Loucy (cell line): ENCODE measurements around the gene CDK18.

Source experiments
- H2AFZ ChIP-seq: fragments of 200-600 bp; sonication (generic); 2 replicates; pipeline ENCODE4 v1.6.0; 2016; ENCODE audit warnings: antibody characterized with exemption, mild to moderate bottlenecking, low read length, moderate library complexity
- H3F3A ChIP-seq: fragments of 200-600 bp; 2 replicates; pipeline ENCODE4 v1.6.0; 2016; ENCODE audit warnings: antibody characterized with exemption, low read depth, mild to moderate bottlenecking
- H3K27me3 ChIP-seq: fragments of 200-600 bp; sonication (generic); 2 replicates; pipeline ENCODE4 v1.6.1; 2014; ENCODE audit warnings: low read length, mild to moderate bottlenecking; ENCODE audit not compliant: insufficient read depth, poor library complexity, severe bottlenecking
- H3K36me3 ChIP-seq: fragments of 200-600 bp; sonication (generic); 2 replicates; pipeline ENCODE4 v1.6.1; 2016; ENCODE audit warnings: low read length; ENCODE audit not compliant: insufficient read depth
- H3K4me1 ChIP-seq: fragments of 200-600 bp; sonication (generic); 2 replicates; pipeline ENCODE4 v1.5.1; 2014; ENCODE audit warnings: low read length, mild to moderate bottlenecking; ENCODE audit not compliant: insufficient read depth, poor library complexity, severe bottlenecking
- H3K4me2 ChIP-seq: fragments of 200-600 bp; sonication (generic); 2 replicates; pipeline ENCODE4 v1.6.0; 2014; ENCODE audit warnings: antibody characterized with exemption, low read length, low read depth, mild to moderate bottlenecking; ENCODE audit not compliant: poor library complexity, severe bottlenecking
- H3K4me3 ChIP-seq: fragments of 200-600 bp; sonication (generic); 2 replicates; pipeline ENCODE4 v1.5.1; 2014; ENCODE audit warnings: low read length, mild to moderate bottlenecking, mixed read lengths; ENCODE audit not compliant: poor library complexity, severe bottlenecking
- H3K79me2 ChIP-seq: fragments of 200-600 bp; sonication (generic); 2 replicates; pipeline ENCODE4 v1.6.1; 2014; ENCODE audit warnings: low read length; ENCODE audit not compliant: insufficient read depth
- H3K9ac ChIP-seq: fragments of 200-600 bp; sonication (generic); 2 replicates; pipeline ENCODE4 v1.6.0; 2014; ENCODE audit warnings: mild to moderate bottlenecking, low read depth, low read length, moderate library complexity; ENCODE audit not compliant: poor library complexity, severe bottlenecking
- H3K9me2 ChIP-seq: fragments of 200-600 bp; sonication (generic); replicated peaks from 2 replicates; pipeline ENCODE4 v1.6.1; 2016; ENCODE audit warnings: low read depth, low read length, mixed read lengths
- H3K9me3 ChIP-seq: fragments of 200-600 bp; sonication (generic); 2 replicates; pipeline ENCODE4 v1.6.1; 2014; ENCODE audit warnings: mild to moderate bottlenecking, antibody characterized with exemption, low read length, low read depth; ENCODE audit not compliant: insufficient read depth
- H4K20me1 ChIP-seq: fragments of 200-600 bp; sonication (generic); 2 replicates; pipeline ENCODE4 v1.6.0; 2014; ENCODE audit warnings: antibody characterized with exemption, low read length, mild to moderate bottlenecking; ENCODE audit not compliant: insufficient read depth, poor library complexity, severe bottlenecking
- CTCF ChIP-seq: fragments of 200-600 bp; sonication (generic); conservative IDR thresholded peaks from 2 replicates; pipeline ENCODE4 v1.5.1; 2014; ENCODE audit warnings: mild to moderate bottlenecking, antibody characterized with exemption, low read length
- EZH2phosphoT487 ChIP-seq: fragments of 200-600 bp; IDR thresholded peaks from 2 replicates; pipeline ENCODE4 v1.6.1; 2018; ENCODE audit warnings: antibody characterized with exemption, mild to moderate bottlenecking, moderate library complexity, borderline replicate concordance

The CDK18 gene

GRCh38 chr1:205491794-205492193 lies 12.7 kb upstream of the CDK18 start:
- H3K9me3 ChIP-seq, result no peaks in the 10 kb centered on the region
- H3K9ac ChIP-seq, result no peak overlapping the region
- TF ChIP-seq EZH2phosphoT487 (no peak), CTCF (no peak)
- H3K27me3 ChIP-seq, result no peaks in the 10 kb centered on the region
- no peaks in the 10 kb centered on the region for H3K36me3 ChIP-seq
- H3F3A ChIP-seq, result no peaks in the 10 kb centered on the region
- H4K20me1 ChIP-seq, result no peaks in the 10 kb centered on the region
- no peaks in the 10 kb centered on the region for H3K79me2 ChIP-seq
- peaks cover 6% of the 10 kb centered on the region for H3K4me1 ChIP-seq
- H2AFZ ChIP-seq, result no peak overlapping the region
- no peak overlapping the region for H3K4me2 ChIP-seq
- no peak overlapping the region for H3K4me3 ChIP-seq
- no peaks in the 10 kb centered on the region for H3K9me2 ChIP-seq

DNA sequence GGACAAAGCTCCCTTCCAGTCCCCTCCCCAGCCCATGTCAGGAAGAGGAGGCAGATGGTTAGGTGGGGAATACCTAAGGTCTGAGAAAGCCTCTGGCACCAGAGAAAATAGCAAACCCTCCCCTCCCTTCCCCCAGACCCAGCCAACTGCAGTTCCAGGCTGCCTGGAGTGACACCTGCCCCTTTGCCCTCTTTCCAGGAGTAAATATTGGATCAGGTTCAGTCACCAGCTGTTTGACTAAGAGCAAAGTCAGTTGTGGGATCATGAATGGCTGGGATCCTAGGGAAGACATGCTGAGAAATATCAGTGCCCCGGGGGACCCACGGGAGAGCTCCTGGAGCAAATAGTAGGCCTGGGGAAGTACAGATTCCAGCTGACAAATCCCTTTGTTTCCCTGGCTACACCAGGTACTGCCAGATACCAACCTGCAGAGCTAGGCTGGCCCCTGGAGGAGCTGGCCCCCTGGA lies 12.2 kb upstream of the CDK18 start:
- H3K27me3 ChIP-seq, result no peaks in the 10 kb centered on the region
- H3K4me1 ChIP-seq, result peaks cover 6% of the 10 kb centered on the region
- H3K9ac ChIP-seq, result no peak overlapping the region
- H3K4me2 ChIP-seq, result no peak overlapping the region
- H4K20me1 ChIP-seq, result no peaks in the 10 kb centered on the region
- no peaks in the 10 kb centered on the region for H3K9me2 ChIP-seq
- no peaks in the 10 kb centered on the region for H3F3A ChIP-seq
- no peak overlapping the region for H3K4me3 ChIP-seq
- no peaks in the 10 kb centered on the region for H3K36me3 ChIP-seq
- no peaks in the 10 kb centered on the region for H3K79me2 ChIP-seq
- no peak overlapping the region for H2AFZ ChIP-seq
- H3K9me3 ChIP-seq, result no peaks in the 10 kb centered on the region
- TF ChIP-seq CTCF (no peak), EZH2phosphoT487 (no peak)

GRCh38 chr1:205492774-205493173 lies 11.7 kb upstream of the CDK18 start:
- no peak overlapping the region for H2AFZ ChIP-seq
- no peak overlapping the region for H3K4me3 ChIP-seq
- H3K9ac ChIP-seq, result no peak overlapping the region
- H3K27me3 ChIP-seq, result no peaks in the 10 kb centered on the region
- no peaks in the 10 kb centered on the region for H3K79me2 ChIP-seq
- no peaks in the 10 kb centered on the region for H3K9me2 ChIP-seq
- no peaks in the 10 kb centered on the region for H4K20me1 ChIP-seq
- H3K4me2 ChIP-seq, result no peak overlapping the region
- H3K9me3 ChIP-seq, result no peaks in the 10 kb centered on the region
- H3F3A ChIP-seq, result no peaks in the 10 kb centered on the region
- no peak for TF ChIP-seq CTCF
- TF ChIP-seq EZH2phosphoT487, result no peak
- H3K36me3 ChIP-seq, result no peaks in the 10 kb centered on the region
- peaks cover 6% of the 10 kb centered on the region for H3K4me1 ChIP-seq
